HEK293T (cell line): ENCODE measurements around the gene RNASEH2A.

Experiments
- BHLHE40 ChIP-seq: fragments of 450-650 bp; IDR thresholded peaks from 2 replicates; pipeline ENCODE4 v1.6.1; 2016; ENCODE audit warnings: mild to moderate bottlenecking, moderate library complexity, borderline replicate concordance
- FOXA1 ChIP-seq: fragments of 450-650 bp; IDR thresholded peaks from 2 replicates; pipeline ENCODE4 v1.6.1; 2016; ENCODE audit warnings: mild to moderate bottlenecking
- FOXM1 ChIP-seq: fragments of 450-650 bp; IDR thresholded peaks from 2 replicates; pipeline ENCODE4 v1.6.1; 2017; ENCODE audit warnings: mild to moderate bottlenecking, borderline replicate concordance
- L3MBTL2 ChIP-seq: fragments of 450-650 bp; conservative IDR thresholded peaks from 2 replicates; pipeline ENCODE4 v1.6.1; 2016; ENCODE audit warnings: mild to moderate bottlenecking
- LEF1 ChIP-seq: fragments of 450-650 bp; IDR thresholded peaks from 2 replicates; pipeline ENCODE4 v1.6.1; 2017; ENCODE audit warnings: mild to moderate bottlenecking, borderline replicate concordance
- NFRKB ChIP-seq: fragments of 450-650 bp; IDR thresholded peaks from 2 replicates; pipeline ENCODE4 v1.6.1; 2016; ENCODE audit warnings: mild to moderate bottlenecking, moderate library complexity
- SP1 ChIP-seq: fragments of 450-650 bp; IDR thresholded peaks from 2 replicates; pipeline ENCODE4 v1.6.1; 2017
- SUZ12 ChIP-seq: fragments of 450-650 bp; IDR thresholded peaks from 2 replicates; pipeline ENCODE4 v1.6.1; 2016; ENCODE audit warnings: mild to moderate bottlenecking
- ZNF384 ChIP-seq: fragments of 450-650 bp; IDR thresholded peaks from 2 replicates; pipeline ENCODE4 v1.6.1; 2016
- TF ChIP-seq, protein P1 (sequence below): fragments of 450-650 bp; IDR thresholded peaks from 2 replicates; pipeline ENCODE4 v1.6.1; 2016

DNA sequence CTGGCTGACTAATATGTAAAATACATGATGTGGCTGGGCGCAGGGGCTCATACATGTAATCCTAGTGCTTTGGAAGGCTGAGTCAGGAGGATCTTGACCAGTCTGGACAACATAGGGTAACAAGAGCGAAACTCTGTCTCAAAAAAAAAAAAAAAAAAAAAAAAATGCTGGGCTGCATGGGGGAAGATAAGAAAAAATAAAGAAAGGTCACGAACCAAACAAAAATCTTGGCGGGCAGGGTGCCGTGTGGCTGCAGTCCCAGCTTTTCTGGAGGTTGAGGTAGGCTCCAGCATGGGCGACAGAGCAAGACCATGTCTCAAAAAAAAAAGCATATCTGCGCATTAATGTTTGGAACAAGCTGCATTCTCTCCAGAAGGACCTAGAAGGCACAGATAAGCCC lies 8.7 kb downstream of the RNASEH2A start:
- TF ChIP-seq SUZ12 (no peak), FOXM1 (no peak), BHLHE40 (no peak), FOXA1 (no peak), NFRKB (no peak), ZNF384 (no peak), SP1 (no peak), L3MBTL2 (no peak), LEF1 (no peak)
- TF ChIP-seq, protein P1, sequence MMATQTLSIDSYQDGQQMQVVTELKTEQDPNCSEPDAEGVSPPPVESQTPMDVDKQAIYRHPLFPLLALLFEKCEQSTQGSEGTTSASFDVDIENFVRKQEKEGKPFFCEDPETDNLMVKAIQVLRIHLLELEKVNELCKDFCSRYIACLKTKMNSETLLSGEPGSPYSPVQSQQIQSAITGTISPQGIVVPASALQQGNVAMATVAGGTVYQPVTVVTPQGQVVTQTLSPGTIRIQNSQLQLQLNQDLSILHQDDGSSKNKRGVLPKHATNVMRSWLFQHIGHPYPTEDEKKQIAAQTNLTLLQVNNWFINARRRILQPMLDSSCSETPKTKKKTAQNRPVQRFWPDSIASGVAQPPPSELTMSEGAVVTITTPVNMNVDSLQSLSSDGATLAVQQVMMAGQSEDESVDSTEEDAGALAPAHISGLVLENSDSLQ, result no peak
